Endothelial cell of umbilical vein (primary cell): ENCODE measurements around the gene STARD13. TPM values are rescaled to one million over a fixed set of nuclear protein-coding genes. Genes with fewer than 3 reads are reported as not detected.

Experiments
- BruUV-seq: library from RNA; stranded (reverse); fragments of 400-500 nt; replicated peaks from 2 replicates; lab custom pipeline; 2021; lab: Mats Ljungman, UMichigan
- CTCF ChIA-PET: fragments of 300-600, 350-600 bp; sonication (Branson Sonifier 250); formaldehyde crosslinking; loops from one replicate; lab custom pipeline; 2021; ENCODE audit warnings: antibody characterized with exemption, inconsistent platforms; lab: Charles Lee
- POLR2A ChIA-PET: fragments of 300-600, 350-600 bp; sonication (Branson Sonifier 250); formaldehyde crosslinking; loops from one replicate; lab custom pipeline; 2021; ENCODE audit warnings: antibody characterized with exemption, inconsistent platforms; lab: Charles Lee
- DNase-seq: peaks from one replicate; pipeline ENCODE4 v3.0.0-alpha.2; 2011; ENCODE audit warnings: low read depth, low spot score
- FAIRE-seq: peaks from 2 replicates; lab custom pipeline; 2011; peaks lifted over from hg19 to GRCh38; lab: Jason Lieb, UNC
- H2AFZ ChIP-seq: 2 replicates; pipeline ENCODE4 v1.6.0; 2012; ENCODE audit warnings: low read depth, low read length, control low read depth, inconsistent platforms
- H3K27ac ChIP-seq: 2 replicates; pipeline ENCODE4 v1.5.1; 2011; ENCODE audit warnings: low read depth, mild to moderate bottlenecking, control low read depth, low read length, moderate library complexity; ENCODE audit not compliant: insufficient read depth
- H3K27me3 ChIP-seq, 2 experiments: 2 replicates each; pipeline versions ENCODE4 v1.6.0 to v1.6.1; 2011; ENCODE audit warnings: low read length in 2 of 2, mixed read lengths in 1 of 2; ENCODE audit not compliant: control insufficient read depth in 2 of 2, insufficient read depth in 2 of 2
- H3K36me3 ChIP-seq, 2 experiments: 2 replicates in 1 of 2; 3 replicates in 1 of 2; pipeline ENCODE4 v1.5.1; 2011; ENCODE audit warnings: low read length in 2 of 2, mild to moderate bottlenecking in 1 of 2, moderate library complexity in 1 of 2; ENCODE audit not compliant: control insufficient read depth in 2 of 2, insufficient read depth in 2 of 2; ENCODE audit errors: extremely low read depth in 1 of 2
- H3K4me1 ChIP-seq: 3 replicates; pipeline ENCODE4 v1.5.1; 2011; ENCODE audit warnings: mild to moderate bottlenecking, low read length; ENCODE audit not compliant: control insufficient read depth, insufficient read depth; ENCODE audit errors: extremely low read depth
- H3K4me2 ChIP-seq: 2 replicates; pipeline ENCODE4 v1.6.1; 2011; ENCODE audit warnings: low read length, control low read depth, mixed read lengths; ENCODE audit not compliant: insufficient read depth
- H3K4me3 ChIP-seq, 3 experiments: fragments of 200-600 bp in 1 of 3; sonication (generic), shearing (Covaris generic) in 1 of 3; replicated peaks in 1 of 3; 2 replicates each; pipeline ENCODE4 v1.5.1; 2011 to 2016; ENCODE audit warnings: control low read depth in 3 of 3, low read length in 3 of 3, mild to moderate bottlenecking in 2 of 3, inconsistent platforms in 1 of 3, low read depth in 1 of 3, moderate library complexity in 1 of 3; ENCODE audit not compliant: insufficient read depth in 1 of 3
- H3K79me2 ChIP-seq: 2 replicates; pipeline ENCODE4 v1.6.0; 2012; ENCODE audit warnings: low read length, inconsistent platforms; ENCODE audit not compliant: control insufficient read depth, insufficient read depth
- H3K9ac ChIP-seq: replicated peaks from 2 replicates; pipeline ENCODE3; 2011; ENCODE audit warnings: low read length, control low read depth; ENCODE audit not compliant: insufficient read depth; ENCODE audit errors: extremely low read depth
- H3K9me1 ChIP-seq: replicated peaks from 3 replicates; pipeline ENCODE4 v1.6.0; 2011; ENCODE audit warnings: mild to moderate bottlenecking, low read length; ENCODE audit not compliant: control insufficient read depth, insufficient read depth; ENCODE audit errors: extremely low read depth
- H3K9me3 ChIP-seq: replicated peaks from 2 replicates; pipeline ENCODE4 v1.5.1; 2012; ENCODE audit warnings: low read length, inconsistent platforms; ENCODE audit not compliant: control insufficient read depth, insufficient read depth
- H4K20me1 ChIP-seq: replicated peaks from 2 replicates; pipeline ENCODE3; 2011; ENCODE audit warnings: mild to moderate bottlenecking, low read length; ENCODE audit not compliant: control insufficient read depth, insufficient read depth; ENCODE audit errors: extremely low read depth
- CTCF ChIP-seq, 2 donors: IDR thresholded peaks; 1 replicate in 1 of 2; 2 replicates in 1 of 2; pipeline ENCODE4 v1.5.1; 2011; ENCODE audit warnings: low read length in 2 of 2, mild to moderate bottlenecking in 2 of 2, moderate library complexity in 2 of 2, control low read depth in 1 of 2, inconsistent platforms in 1 of 2, low read depth in 1 of 2; ENCODE audit not compliant: insufficient read depth in 1 of 2; ENCODE audit errors: extremely low read depth in 1 of 2
- EZH2 ChIP-seq: IDR thresholded peaks from 2 replicates; pipeline ENCODE4 v1.6.1; 2012; ENCODE audit warnings: borderline replicate concordance, low read depth, mild to moderate bottlenecking, moderate library complexity, low read length, inconsistent platforms; ENCODE audit not compliant: severe bottlenecking
- FOS ChIP-seq: IDR thresholded peaks from 2 replicates; pipeline ENCODE4 v1.6.1; 2011; ENCODE audit warnings: mild to moderate bottlenecking, low read length, moderate library complexity, borderline replicate concordance; ENCODE audit not compliant: insufficient read depth
- GATA2 ChIP-seq: IDR thresholded peaks from 2 replicates; pipeline ENCODE4 v1.7.0; 2011; ENCODE audit warnings: low read depth, mild to moderate bottlenecking, moderate library complexity, mixed read lengths, low read length; ENCODE audit not compliant: insufficient read length, insufficient read depth
- JUN ChIP-seq: IDR thresholded peaks from 2 replicates; pipeline ENCODE4 v1.6.1; 2011; ENCODE audit warnings: borderline replicate concordance, low read depth; ENCODE audit not compliant: insufficient read length, insufficient read depth
- MAX ChIP-seq: IDR thresholded peaks from 2 replicates; pipeline ENCODE4 v1.6.1; 2011; ENCODE audit not compliant: insufficient read depth, insufficient read length
- MYC ChIP-seq: IDR thresholded peaks from one replicate; pipeline ENCODE4 v1.6.1; 2011; ENCODE audit warnings: mild to moderate bottlenecking, low read depth, low read length
- POLR2A ChIP-seq: IDR thresholded peaks from 2 replicates; pipeline ENCODE4 v1.6.1; 2012; ENCODE audit warnings: low read depth, mild to moderate bottlenecking, control low read depth, low read length
- POLR2AphosphoS5 ChIP-seq: IDR thresholded peaks from 2 replicates; pipeline ENCODE4 v1.6.1; 2012; ENCODE audit warnings: low read depth, mild to moderate bottlenecking, control low read depth, low read length, moderate library complexity; ENCODE audit not compliant: insufficient read depth
- dilution Hi-C: fragments of 300-500 bp; cut with MboI; formaldehyde crosslinking; loops from one replicate; pipeline ENCODE4 v1.15.0; 2019; ENCODE audit warnings: low sequenced_read_pairs; ENCODE audit not compliant: extremely low pct_ligation_motif_present
- intact Hi-C: fragments of 100-400 bp; cut with micrococcal nuclease; formaldehyde crosslinking; loops from one replicate; pipeline ENCODE4 v1.10.0; 2022
- polyA plus RNA-seq, 4 experiments: library from polyadenylated mRNA; depleted of rRNA in 3 of 4; stranded (reverse) in 3 of 4; unstranded in 1 of 4; fragments of >200 nt; gene quantifications; 2 replicates each; pipeline versions ENCODE4 v1.2.1 to v1.2.3, GENCODE V29; 2011 to 2012; ENCODE audit warnings: missing spikeins in 1 of 4
- total RNA-seq: library from RNA; stranded (reverse); gene quantifications from 2 replicates; pipeline ENCODE4 v1.2.3, GENCODE V29; 2021

The STARD13 gene
- total and polyA plus RNA-seq, 2 donors (not counting 3 experiments of a cell fraction or from before 2014, with no cell fraction given): 11.0 to 47.7 TPM

- Histone ChIP-seq H3K4me3 (no peak overlapping the region), H3K9me3 (no peaks in the 10 kb centered on the region), H3K9me1 (no peaks in the 10 kb centered on the region), H4K20me1 (no peaks in the 10 kb centered on the region), H2AFZ (no peak overlapping the region), H3K79me2 (peaks cover 100% of the 10 kb centered on the region), H3K9ac (no peak overlapping the region), H3K36me3 (peaks cover 1 to 3% of the 10 kb centered on the region in 2 experiments), H3K4me2 (no peak overlapping the region), H3K27ac (no peak overlapping the region), H3K4me1 (peaks cover 8% of the 10 kb centered on the region), H3K27me3 (no peaks in the 10 kb centered on the region)
- ChIA-PET CTCF (interaction anchor here (2.0 kb wide), 1 partner anchor 282 kb away, joined by 5 read pairs; no protein-coding TSS in a partner anchor), POLR2A (no interaction called here)
- no TSS peak for BruUV-seq
- no peak for FAIRE-seq
- TF ChIP-seq CTCF (IDR thresholded peaks at IDR 0.05; ENCODE audit: extremely low read depth in 1 of 2, insufficient read depth in 1 of 2, low read depth in 1 of 2, low read length in 2 of 2) (no peak), FOS (no peak), GATA2 (no peak), MYC (no peak), MAX (no peak), JUN (no peak), EZH2 (no peak), POLR2AphosphoS5 (no peak), POLR2A (no peak)
- DNase-seq: no peak
- intact Hi-C loops: loop anchor here (2.0 kb wide), 1 partner anchor 21 kb away; no protein-coding TSS in a partner anchor
- dilution Hi-C loops: no loop called here
Measured at GRCh38 chr13:33261387-33262061, 24.0 kb downstream of the STARD13 start.
